ENCODE results near the gene SF3B6. TPM values are rescaled to one million over a fixed set of nuclear protein-coding genes. Genes with fewer than 3 reads are reported as not detected.

Gene SF3B6
- total and polyA plus RNA-seq, 9 of the 15 experiments (the other 6 are each of a cell fraction or from before 2014, with no cell fraction given), result 146 to 591 (median 295) TPM

DNA sequence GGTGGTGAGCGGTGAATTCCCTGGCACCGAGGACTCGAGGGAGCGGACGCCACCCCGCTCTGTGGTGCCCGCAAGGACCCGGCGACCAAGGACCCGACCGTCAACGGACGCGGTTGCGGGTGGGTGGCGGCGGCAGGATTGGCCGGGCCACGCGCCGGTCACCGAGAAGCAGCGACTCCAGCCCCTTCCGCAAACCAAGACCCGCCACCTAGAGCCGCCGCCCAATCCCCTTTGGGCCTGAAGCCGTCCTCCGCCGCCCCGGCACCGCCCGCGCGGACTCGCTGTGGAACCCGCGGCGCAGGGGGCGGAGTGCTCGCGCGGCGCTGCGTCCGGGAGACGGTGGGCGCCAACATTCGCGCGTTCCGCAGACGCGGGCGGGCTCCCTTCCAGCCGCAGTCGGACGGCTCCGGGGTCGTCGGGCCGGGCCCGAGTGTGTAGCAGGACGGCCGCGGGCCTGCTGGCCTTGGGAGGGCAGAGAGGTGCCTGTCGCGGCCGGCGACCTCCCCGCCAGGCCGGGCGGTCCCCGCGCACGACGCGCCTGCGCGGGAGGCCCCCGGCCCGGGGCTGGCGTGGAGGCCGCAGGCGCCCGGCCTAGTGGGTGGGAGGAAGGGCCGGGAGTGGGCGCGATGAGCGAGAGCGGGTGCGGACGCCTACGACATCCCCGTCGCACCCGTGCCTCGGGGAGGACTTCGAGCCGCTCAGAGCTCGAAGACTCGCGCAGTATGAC is 47.2 kb upstream of the SF3B6 start, which contains the start of the genes FAM228B and PFN4 (continued):
- TF ChIP-seq PREB (CRISPR knock-in tag; IDR thresholded peaks at IDR 0.05) (no peak), SRSF3 (IDR thresholded peaks at IDR 0.05; ENCODE audit: insufficient read depth, low read length) (no peak), NR2F6 (CRISPR knock-in tag; IDR thresholded peaks at IDR 0.05) (no peak), ZFP1 (CRISPR knock-in tag; IDR thresholded peaks at IDR 0.05) (no peak), MCM3 (IDR thresholded peaks at IDR 0.05) (no peak), ZBTB17 (CRISPR knock-in tag; IDR thresholded peaks at IDR 0.05) (0 out of 2 replicates have a peak, but pooled peaks have one; percentile 53), THRAP3 (IDR thresholded peaks at IDR 0.05; ENCODE audit: borderline replicate concordance) (no peak), BRF1 (IDR thresholded peaks at IDR 0.05; ENCODE audit: borderline replicate concordance, extremely low read depth, insufficient read length) (no peak), ZBTB49 (CRISPR knock-in tag; IDR thresholded peaks at IDR 0.05; ENCODE audit: borderline replicate concordance) (no peak), ZNF445 (CRISPR knock-in tag; IDR thresholded peaks at IDR 0.05; ENCODE audit: low read depth) (no peak), XRCC4 (IDR thresholded peaks at IDR 0.05; ENCODE audit: extremely low read depth, insufficient read depth, insufficient read length) (no peak), ZNF282 (CRISPR knock-in tag; IDR thresholded peaks at IDR 0.05) (peak; percentile 87), ATF1 (CRISPR knock-in tag; IDR thresholded peaks at IDR 0.05) (no peak), ATF1 (tag; IDR thresholded peaks at IDR 0.05) (peak; percentile 62), ATF7 (IDR thresholded peaks at IDR 0.05) (peak; percentile 65), PHF8 (IDR thresholded peaks at IDR 0.05; ENCODE audit: borderline replicate concordance, low read length) (peak; percentile 99; the same call in 1 of the 2 replicates), HNRNPUL1 (IDR thresholded peaks at IDR 0.05; ENCODE audit: low read length) (no peak), FOS (IDR thresholded peaks at IDR 0.05; ENCODE audit: extremely low read depth, insufficient read length) (peak; percentile 32), ZNF3 (CRISPR knock-in tag; IDR thresholded peaks at IDR 0.05) (no peak)
- TF ChIP-seq, protein P1, sequence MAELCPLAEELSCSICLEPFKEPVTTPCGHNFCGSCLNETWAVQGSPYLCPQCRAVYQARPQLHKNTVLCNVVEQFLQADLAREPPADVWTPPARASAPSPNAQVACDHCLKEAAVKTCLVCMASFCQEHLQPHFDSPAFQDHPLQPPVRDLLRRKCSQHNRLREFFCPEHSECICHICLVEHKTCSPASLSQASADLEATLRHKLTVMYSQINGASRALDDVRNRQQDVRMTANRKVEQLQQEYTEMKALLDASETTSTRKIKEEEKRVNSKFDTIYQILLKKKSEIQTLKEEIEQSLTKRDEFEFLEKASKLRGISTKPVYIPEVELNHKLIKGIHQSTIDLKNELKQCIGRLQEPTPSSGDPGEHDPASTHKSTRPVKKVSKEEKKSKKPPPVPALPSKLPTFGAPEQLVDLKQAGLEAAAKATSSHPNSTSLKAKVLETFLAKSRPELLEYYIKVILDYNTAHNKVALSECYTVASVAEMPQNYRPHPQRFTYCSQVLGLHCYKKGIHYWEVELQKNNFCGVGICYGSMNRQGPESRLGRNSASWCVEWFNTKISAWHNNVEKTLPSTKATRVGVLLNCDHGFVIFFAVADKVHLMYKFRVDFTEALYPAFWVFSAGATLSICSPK (IDR thresholded peaks at IDR 0.05; ENCODE audit: borderline replicate concordance), result no peak
- TF ChIP-seq, protein P2, sequence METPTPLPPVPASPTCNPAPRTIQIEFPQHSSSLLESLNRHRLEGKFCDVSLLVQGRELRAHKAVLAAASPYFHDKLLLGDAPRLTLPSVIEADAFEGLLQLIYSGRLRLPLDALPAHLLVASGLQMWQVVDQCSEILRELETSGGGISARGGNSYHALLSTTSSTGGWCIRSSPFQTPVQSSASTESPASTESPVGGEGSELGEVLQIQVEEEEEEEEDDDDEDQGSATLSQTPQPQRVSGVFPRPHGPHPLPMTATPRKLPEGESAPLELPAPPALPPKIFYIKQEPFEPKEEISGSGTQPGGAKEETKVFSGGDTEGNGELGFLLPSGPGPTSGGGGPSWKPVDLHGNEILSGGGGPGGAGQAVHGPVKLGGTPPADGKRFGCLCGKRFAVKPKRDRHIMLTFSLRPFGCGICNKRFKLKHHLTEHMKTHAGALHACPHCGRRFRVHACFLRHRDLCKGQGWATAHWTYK (CRISPR knock-in tag; IDR thresholded peaks at IDR 0.05), result no peak; the same call in 1 of the 2 replicates
- TF ChIP-seq, protein P3, sequence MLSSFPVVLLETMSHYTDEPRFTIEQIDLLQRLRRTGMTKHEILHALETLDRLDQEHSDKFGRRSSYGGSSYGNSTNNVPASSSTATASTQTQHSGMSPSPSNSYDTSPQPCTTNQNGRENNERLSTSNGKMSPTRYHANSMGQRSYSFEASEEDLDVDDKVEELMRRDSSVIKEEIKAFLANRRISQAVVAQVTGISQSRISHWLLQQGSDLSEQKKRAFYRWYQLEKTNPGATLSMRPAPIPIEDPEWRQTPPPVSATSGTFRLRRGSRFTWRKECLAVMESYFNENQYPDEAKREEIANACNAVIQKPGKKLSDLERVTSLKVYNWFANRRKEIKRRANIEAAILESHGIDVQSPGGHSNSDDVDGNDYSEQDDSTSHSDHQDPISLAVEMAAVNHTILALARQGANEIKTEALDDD (IDR thresholded peaks at IDR 0.05), result no peak

Measured in K562 (cell line).